GM12891 (cell line): ENCODE data around the gene RIMOC1.

Experiments used
- POLR2A ChIP-seq: IDR thresholded peaks from 2 replicates; pipeline ENCODE4 v1.6.1; 2011; ENCODE audit warnings: low read depth, low read length, control low read depth
- POLR2AphosphoS5 ChIP-seq: IDR thresholded peaks from 2 replicates; pipeline ENCODE4 v1.6.1; 2011; ENCODE audit warnings: low read depth, low read length, control low read depth
- TAF1 ChIP-seq: IDR thresholded peaks from 2 replicates; pipeline ENCODE4 v1.6.1; 2011; ENCODE audit warnings: low read depth, low read length, control low read depth

DNA sequence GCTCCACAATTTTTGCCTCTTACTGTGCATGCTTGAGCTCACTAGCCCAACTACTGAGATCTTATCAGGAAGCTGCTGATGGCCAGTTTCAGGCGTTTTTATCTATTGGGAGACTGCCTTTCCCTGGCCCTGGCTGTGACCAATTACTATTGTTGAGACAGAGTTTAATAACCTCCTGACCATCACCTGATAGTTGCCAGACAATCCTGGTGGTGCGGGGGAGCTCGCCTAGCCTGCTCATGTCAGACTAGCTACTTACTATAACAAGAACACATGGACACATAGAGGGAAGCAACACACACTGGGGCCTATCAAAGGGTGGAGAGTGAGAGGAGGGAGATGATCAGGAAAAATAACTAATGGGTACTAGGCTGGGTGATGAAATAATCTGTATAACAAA, 20.9 kb upstream of the RIMOC1 start:
- TF ChIP-seq POLR2A (no peak), POLR2AphosphoS5 (no peak), TAF1 (no peak)
